SH-SY5Y (cell line): ENCODE results near the gene BRAF.

Source experiments
- GATA2 ChIP-seq: IDR thresholded peaks from 2 replicates; pipeline ENCODE4 v1.6.1; 2011; ENCODE audit warnings: mild to moderate bottlenecking, low read depth, low read length
- GATA3 ChIP-seq: IDR thresholded peaks from 2 replicates; pipeline ENCODE4 v1.6.1; 2011; ENCODE audit warnings: low read depth, mild to moderate bottlenecking, low read length, moderate library complexity

DNA sequence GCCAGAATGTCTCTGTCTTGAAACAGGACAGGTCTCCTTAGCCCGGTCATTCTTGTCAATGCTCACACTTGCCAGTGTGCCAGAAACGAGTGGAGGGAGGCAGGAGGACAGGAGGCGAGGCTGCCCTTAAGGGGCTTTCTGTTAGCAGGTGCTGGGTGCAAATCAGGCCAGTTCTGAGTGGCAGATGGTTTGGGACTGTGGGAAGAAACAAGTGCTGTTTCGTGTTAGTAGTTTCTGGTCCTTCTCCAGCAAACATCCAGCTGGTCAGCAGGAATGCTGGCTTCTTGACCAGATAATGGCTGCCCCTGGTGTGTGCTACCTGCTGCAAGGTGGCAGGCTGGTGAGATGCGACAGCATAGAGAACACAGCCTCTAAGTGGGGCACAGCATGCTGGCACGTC is 236.4 kb downstream of the BRAF start:
- TF ChIP-seq GATA2 (no peak), GATA3 (no peak)
